ENCODE results near the gene ADCY7. TPM values are rescaled to one million over a fixed set of nuclear protein-coding genes. Genes with fewer than 3 reads are reported as not detected.

The ADCY7 gene
- total RNA-seq, 2 donors from 2014 or later: 30.1 to 37.2 TPM

- DNase-seq: peak; percentile 24
- H3K9me3 Mint-ChIP-seq: peaks cover 2% of the 10 kb centered on the region
- Histone ChIP-seq H3K27ac (ENCODE audit: low read depth, low read length) (no peak overlapping the region), H3K27me3 (ENCODE audit: control insufficient read depth, insufficient read depth, low read length, poor library complexity, severe bottlenecking) (no peaks in the 10 kb centered on the region), H3K4me3 (ENCODE audit: low read length) (no peak overlapping the region), H3K9ac (ENCODE audit: extremely low read depth, low read length, poor library complexity, severe bottlenecking) (no peak overlapping the region), H3K36me3 (ENCODE audit: control insufficient read depth, insufficient read depth, low read length) (no peaks in the 10 kb centered on the region), H3K9me3 (ENCODE audit: control insufficient read depth, low read length) (no peaks in the 10 kb centered on the region), H3K4me1 (ENCODE audit: control insufficient read depth, insufficient read depth, low read length) (no peaks in the 10 kb centered on the region)
- peaks cover 2% of the 10 kb centered on the region for H3K27me3 Mint-ChIP-seq (ENCODE audit: insufficient read depth)
- TF ChIP-seq CTCF (conservative IDR thresholded peaks at IDR 0.05): no peak
- 94 to 95% methylated on average over 5 to 9 of the region's 9 CpGs for WGBS, 2 experiments (ENCODE audit: insufficient coverage in 1 of 2, insufficient read length in 1 of 2)
- peaks cover 15% of the 10 kb centered on the region for H3K4me1 Mint-ChIP-seq
- no peak overlapping the region for H3K27ac Mint-ChIP-seq
- H3K4me3 Mint-ChIP-seq: no peak overlapping the region
- H3K36me3 Mint-ChIP-seq (ENCODE audit: low read depth): peaks cover 5% of the 10 kb centered on the region
Observed at GRCh38 chr16:50260206-50261159, 5.9 kb upstream of the ADCY7 start.

- no peaks in the 10 kb centered on the region for H3K36me3 ChIP-seq (ENCODE audit: control insufficient read depth, insufficient read depth, low read length)
- H3K27ac Mint-ChIP-seq: no peak overlapping the region
- H3K4me3 Mint-ChIP-seq: no peak overlapping the region
- H3K9ac ChIP-seq (ENCODE audit: extremely low read depth, low read length, poor library complexity, severe bottlenecking): no peak overlapping the region
- peaks cover 2% of the 10 kb centered on the region for H3K9me3 Mint-ChIP-seq
- H3K36me3 Mint-ChIP-seq (ENCODE audit: low read depth): peaks cover 5% of the 10 kb centered on the region
- no peak overlapping the region for H3K27ac ChIP-seq (ENCODE audit: low read depth, low read length)
- 83 to 84% methylated on average over 7 to 9 of the region's 9 CpGs for WGBS, 2 experiments (ENCODE audit: insufficient coverage in 1 of 2, insufficient read length in 1 of 2)
- H3K27me3 Mint-ChIP-seq (ENCODE audit: insufficient read depth): peaks cover 2% of the 10 kb centered on the region
- peaks cover under 1% of the 10 kb centered on the region for H3K4me1 ChIP-seq (ENCODE audit: control insufficient read depth, insufficient read depth, low read length)
- H3K9me3 ChIP-seq (ENCODE audit: control insufficient read depth, low read length): no peaks in the 10 kb centered on the region
- H3K27me3 ChIP-seq (ENCODE audit: control insufficient read depth, insufficient read depth, low read length, poor library complexity, severe bottlenecking): no peaks in the 10 kb centered on the region
- TF ChIP-seq CTCF (conservative IDR thresholded peaks at IDR 0.05): no peak
- peaks cover 15% of the 10 kb centered on the region for H3K4me1 Mint-ChIP-seq
- peak; percentile 35 for DNase-seq
- H3K4me3 ChIP-seq (ENCODE audit: low read length): no peak overlapping the region
Observed at GRCh38 chr16:50261160-50261706, 5.1 kb upstream of the ADCY7 start.

- peaks cover 2% of the 10 kb centered on the region for H3K9me3 Mint-ChIP-seq
- Histone ChIP-seq H3K27me3 (ENCODE audit: control insufficient read depth, insufficient read depth, low read length, poor library complexity, severe bottlenecking) (no peaks in the 10 kb centered on the region), H3K4me1 (ENCODE audit: control insufficient read depth, insufficient read depth, low read length) (peaks cover 3% of the 10 kb centered on the region), H3K4me3 (ENCODE audit: low read length) (no peak overlapping the region), H3K9ac (ENCODE audit: extremely low read depth, low read length, poor library complexity, severe bottlenecking) (no peak overlapping the region), H3K9me3 (ENCODE audit: control insufficient read depth, low read length) (no peaks in the 10 kb centered on the region), H3K27ac (ENCODE audit: low read depth, low read length) (no peak overlapping the region), H3K36me3 (ENCODE audit: control insufficient read depth, insufficient read depth, low read length) (no peaks in the 10 kb centered on the region)
- no peak for DNase-seq
- no peak overlapping the region for H3K4me3 Mint-ChIP-seq
- TF ChIP-seq CTCF (conservative IDR thresholded peaks at IDR 0.05): no peak
- 85 to 87% methylated on average over 9 to 11 of the region's 11 CpGs for WGBS, 2 experiments (ENCODE audit: insufficient coverage in 1 of 2, insufficient read length in 1 of 2)
- no peak overlapping the region for H3K27ac Mint-ChIP-seq
- H3K36me3 Mint-ChIP-seq (ENCODE audit: low read depth): peaks cover 5% of the 10 kb centered on the region
- H3K27me3 Mint-ChIP-seq (ENCODE audit: insufficient read depth): peaks cover 2% of the 10 kb centered on the region
- H3K4me1 Mint-ChIP-seq: peaks cover 15% of the 10 kb centered on the region
Observed at GRCh38 chr16:50261707-50262235, 4.6 kb upstream of the ADCY7 start.
